Stimulated activated effector memory CD8-positive, alpha-beta T cell treated with anti-CD3 and anti-CD28 coated beads, Interleukin-12 subunit alpha, Interleukin-12 subunit beta, amount 100 ng/mL, for 72 hours (primary cell): ENCODE results near the gene KLHL9.
"Not testable (repeated sequence)": the region's sequence is repeated elsewhere in the genome, so short reads cannot be mapped to it uniquely, and the experiment has no call there.

ENCODE experiments used
- ATAC-seq: fragments of 150-1000 bp; cut with Tn5 transposase; 2 replicates; pipeline ENCODE4 v1.10.0; 2021
- DNase-seq, 2 donors: peaks; one replicate each; pipeline ENCODE4 v3.0.0; 2021 to 2022; ENCODE audit warnings: low spot score in 2 of 2
- H3K27ac Mint-ChIP-seq: one replicate; pipeline ENCODE4 v1.8.0; 2022; ENCODE audit warnings: mild to moderate bottlenecking, mixed read lengths
- H3K36me3 Mint-ChIP-seq: one replicate; pipeline ENCODE4 v1.8.0; 2022; ENCODE audit warnings: mild to moderate bottlenecking, mixed read lengths
- H3K4me1 Mint-ChIP-seq: one replicate; pipeline ENCODE4 v1.8.0; 2022; ENCODE audit warnings: mixed read lengths
- H3K4me3 Mint-ChIP-seq: one replicate; pipeline ENCODE4 v1.8.0; 2022; ENCODE audit warnings: mild to moderate bottlenecking, mixed read lengths
- H3K9me3 Mint-ChIP-seq: one replicate; pipeline ENCODE4 v1.8.0; 2022; ENCODE audit warnings: mixed read lengths

Gene KLHL9

DNA sequence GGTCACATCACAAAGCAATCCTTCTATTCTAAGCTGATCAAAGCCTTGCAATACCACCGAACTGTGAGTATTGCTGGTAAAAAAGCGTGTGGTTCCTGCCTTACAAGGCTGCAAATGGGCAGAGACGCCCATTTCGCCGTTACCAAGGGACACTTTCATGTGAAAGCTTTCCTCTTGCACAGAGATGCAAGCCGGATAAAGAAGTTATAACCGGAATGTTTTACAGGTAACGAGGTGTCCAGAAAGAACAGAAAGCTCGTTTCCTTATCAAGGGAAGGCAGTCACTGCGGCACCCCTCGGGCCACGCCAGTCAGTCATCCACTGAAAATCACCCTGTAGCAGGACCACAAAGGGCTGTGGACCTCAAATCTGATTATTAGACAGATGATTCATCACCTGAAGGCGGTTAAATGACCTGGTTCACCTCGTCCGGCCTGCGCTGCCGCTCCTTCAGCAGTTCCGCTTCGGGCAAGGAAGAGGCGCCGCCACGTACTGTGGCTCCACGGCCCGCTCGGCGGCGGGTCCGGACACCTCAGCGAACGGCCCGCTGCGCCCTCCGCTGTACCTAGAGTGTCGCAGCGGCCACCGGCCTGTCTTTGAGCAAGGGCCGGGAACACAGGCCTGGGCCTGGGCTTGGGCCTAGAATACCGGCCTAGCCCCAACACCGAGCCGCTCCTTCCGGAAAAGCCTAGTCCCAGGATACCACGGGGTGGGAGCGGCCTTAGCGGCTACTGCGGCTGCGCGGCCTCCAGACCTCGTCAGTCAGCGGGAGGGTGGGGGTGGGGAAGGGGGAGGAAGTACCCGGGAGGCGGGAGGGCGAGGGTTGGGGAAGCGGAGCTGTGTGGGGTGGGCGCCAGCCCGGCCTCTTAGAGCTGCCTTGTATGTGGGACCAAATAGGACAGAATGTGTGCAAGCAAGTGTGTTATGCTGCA lies at the start of gene KLHL9:
Gene KLHL9 (minus strand): TSS at position 704 of the 932 bp plus-strand sequence. CDS start 545 bp downstream, at position 159.
- peak within 1 kb of the TSS; percentile 90 for H3K27ac Mint-ChIP-seq
- peak; percentile 72 to 92 for DNase-seq
- H3K9me3 Mint-ChIP-seq = no peaks in the 10 kb centered on the region
- ATAC-seq = peak; percentile 90
- peak within 1 kb of the TSS; percentile 83 for H3K4me3 Mint-ChIP-seq
- peaks cover 29% of the 10 kb centered on the region for H3K36me3 Mint-ChIP-seq
- H3K4me1 Mint-ChIP-seq = peaks cover 41% of the 10 kb centered on the region

DNA sequence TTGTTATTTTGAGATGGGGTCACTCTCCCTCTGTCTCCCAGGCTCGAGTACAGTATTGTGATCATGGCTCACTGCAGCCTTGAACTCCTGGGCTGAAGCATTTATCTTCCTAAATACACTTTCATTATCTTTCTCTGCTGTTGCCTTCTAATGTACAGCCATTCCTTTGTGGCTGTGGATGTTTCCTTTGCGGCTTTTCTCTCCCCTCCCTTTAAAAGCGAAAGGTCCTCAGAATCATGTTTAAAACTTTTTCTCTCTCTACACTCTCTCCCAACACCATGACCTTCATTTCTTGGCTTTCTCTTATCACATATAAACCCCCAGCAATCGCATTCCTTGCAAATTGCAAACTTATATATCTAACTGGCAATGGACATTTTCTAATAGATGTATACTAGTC lies 48.4 kb upstream of the KLHL9 start:
- no peak overlapping the region for H3K27ac Mint-ChIP-seq
- no peaks in the 10 kb centered on the region for H3K9me3 Mint-ChIP-seq
- DNase-seq = no peak
- ATAC-seq = no peak
- H3K4me1 Mint-ChIP-seq = peaks cover 22% of the 10 kb centered on the region
- H3K4me3 Mint-ChIP-seq = no peak overlapping the region
- no peaks in the 10 kb centered on the region for H3K36me3 Mint-ChIP-seq

DNA sequence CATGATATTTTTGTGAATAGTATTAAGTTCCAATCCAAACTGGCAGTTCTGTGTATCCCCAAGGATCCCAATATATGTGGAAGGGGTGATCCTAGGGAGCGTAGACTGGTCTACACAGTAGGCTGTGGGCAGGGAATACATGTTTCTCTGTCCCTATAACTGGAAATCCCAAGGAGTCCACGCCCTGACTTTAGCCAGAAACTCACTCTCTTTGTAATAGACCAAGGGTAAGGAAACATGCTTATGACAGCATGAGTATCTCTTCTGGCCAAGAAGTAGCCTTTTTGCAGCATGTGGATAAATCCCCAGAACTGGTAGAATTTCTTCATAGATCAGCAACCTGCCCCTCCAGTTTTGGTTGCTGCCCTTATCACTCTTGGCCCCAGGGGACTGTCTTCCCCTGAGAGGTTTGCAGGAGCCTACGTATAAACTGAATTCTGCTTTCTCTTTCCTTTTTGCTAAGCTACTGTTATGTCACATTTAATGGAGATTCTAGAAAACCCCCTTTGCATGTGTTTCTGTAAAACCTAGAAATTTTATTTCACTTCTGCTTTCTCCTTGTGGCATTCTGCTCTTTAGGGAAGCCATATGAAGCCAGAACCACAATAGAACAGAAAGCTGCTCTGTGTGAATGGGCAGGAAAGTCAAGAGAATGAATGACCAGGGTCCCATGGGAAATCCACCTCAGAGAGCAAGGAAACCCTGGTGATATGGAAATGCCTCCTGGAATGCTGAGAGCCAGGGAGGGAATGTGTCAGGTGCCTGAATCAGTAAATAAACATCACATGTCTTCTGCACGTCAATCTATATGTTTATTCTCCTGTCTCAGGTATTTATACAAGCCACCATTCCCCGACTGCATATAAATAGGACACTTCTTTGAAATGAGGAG lies 46.5 kb upstream of the KLHL9 start:
- Mint-ChIP-seq H3K9me3 (no peaks in the 10 kb centered on the region), H3K4me1 (peaks cover 23% of the 10 kb centered on the region), H3K36me3 (no peaks in the 10 kb centered on the region), H3K4me3 (no peak overlapping the region), H3K27ac (no peak overlapping the region)
- DNase-seq (no peak), ATAC-seq (peak; percentile 80)

DNA sequence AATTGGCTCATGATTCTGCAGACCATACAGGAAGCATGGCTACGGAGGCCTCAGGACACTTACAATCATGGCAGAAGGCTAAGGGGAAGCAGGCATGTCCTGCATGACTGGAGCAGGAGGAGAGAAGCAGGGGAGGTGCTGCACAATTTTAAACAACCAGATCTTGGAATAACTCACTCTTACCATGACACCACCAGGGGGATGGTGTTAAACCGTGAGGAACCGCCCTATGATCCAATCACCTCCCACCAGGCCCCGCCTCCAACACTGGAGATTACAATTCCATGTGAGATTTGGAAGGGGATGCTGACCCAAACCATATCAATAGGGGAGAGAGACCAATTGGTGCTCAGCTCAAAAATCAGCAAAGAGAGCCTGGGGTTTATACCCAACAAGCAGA lies 36.3 kb upstream of the KLHL9 start:
- ATAC-seq, H3K9me3 Mint-ChIP-seq, DNase-seq, H3K4me1 Mint-ChIP-seq, H3K36me3 Mint-ChIP-seq, H3K4me3 Mint-ChIP-seq: not testable (repeated sequence)
- H3K27ac Mint-ChIP-seq = peak overlapping the region; percentile 17

DNA sequence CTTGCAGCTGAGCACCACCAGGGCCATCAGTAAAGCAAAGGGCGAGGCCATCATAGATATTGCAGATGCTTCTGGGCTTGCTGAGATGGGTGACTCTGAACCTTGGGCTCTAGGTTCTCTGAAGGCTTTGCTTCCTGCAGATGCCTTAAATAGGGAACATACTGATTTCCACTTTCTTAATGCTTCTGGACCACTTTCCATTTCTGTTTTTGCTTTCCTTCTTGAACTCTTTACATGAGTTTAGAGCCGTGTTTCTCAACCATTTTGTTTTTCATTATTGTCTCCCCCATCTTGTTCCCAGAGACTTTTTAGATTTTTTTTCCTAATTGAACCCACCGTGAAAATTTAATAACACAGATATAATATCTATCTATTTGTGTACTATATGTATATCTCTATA lies 32.8 kb upstream of the KLHL9 start, which contains the start of gene IFNA13:
Gene IFNA13 (minus strand): TSS at position 101 of the 400 bp plus-strand sequence. CDS start 47 bp downstream, at position 54.
- H3K27ac Mint-ChIP-seq = no peak within 1 kb of the TSS
- no peak for DNase-seq
- no peaks in the 10 kb centered on the region for H3K36me3 Mint-ChIP-seq
- no peak within 1 kb of the TSS for H3K4me3 Mint-ChIP-seq
- no peaks in the 10 kb centered on the region for H3K4me1 Mint-ChIP-seq
- ATAC-seq = no peak
- no peaks in the 10 kb centered on the region for H3K9me3 Mint-ChIP-seq

DNA sequence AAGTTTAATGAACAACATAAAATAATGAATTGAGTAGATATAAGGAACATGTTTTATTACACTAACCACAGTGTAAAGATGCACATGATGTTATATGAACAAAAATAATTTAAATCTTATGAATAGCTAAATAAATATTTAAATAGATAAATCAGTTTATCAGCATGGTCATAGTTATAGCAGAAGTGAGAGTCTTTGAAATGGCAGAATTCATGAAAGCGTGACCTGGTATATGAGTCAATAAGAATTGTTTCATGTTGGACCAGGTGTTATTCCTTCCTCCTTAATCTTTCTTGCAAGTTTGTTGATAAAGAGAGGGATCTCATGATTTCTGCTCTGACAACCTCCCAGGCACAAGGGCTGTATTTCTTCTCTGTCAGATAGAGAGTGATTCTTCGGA lies 32.0 kb upstream of the KLHL9 start:
- not testable (repeated sequence) for H3K9me3 Mint-ChIP-seq, H3K36me3 Mint-ChIP-seq, H3K4me3 Mint-ChIP-seq, H3K4me1 Mint-ChIP-seq, H3K27ac Mint-ChIP-seq, ATAC-seq, DNase-seq

DNA sequence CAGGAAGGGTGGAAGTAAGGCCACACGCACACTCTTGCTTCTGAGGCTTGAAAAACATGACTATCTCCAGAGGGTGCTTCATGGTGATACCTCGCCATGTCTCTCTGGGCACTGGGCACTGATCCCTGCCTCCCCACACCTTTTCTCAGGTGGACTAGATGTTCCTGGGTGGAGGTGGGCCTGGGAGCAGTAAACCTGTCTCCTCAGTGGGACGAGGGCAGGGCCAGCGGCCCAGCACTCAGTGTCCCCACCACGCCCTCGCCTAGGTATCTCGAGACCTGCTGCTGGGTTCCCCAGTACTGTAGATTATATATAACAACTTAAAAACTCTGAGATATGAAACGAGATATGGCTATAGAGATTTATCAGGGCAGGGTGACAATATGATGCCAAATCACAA lies 27.1 kb upstream of the KLHL9 start:
- peaks cover 9% of the 10 kb centered on the region for H3K4me1 Mint-ChIP-seq
- DNase-seq = no peak
- no peak overlapping the region for H3K4me3 Mint-ChIP-seq
- ATAC-seq = no peak
- no peaks in the 10 kb centered on the region for H3K36me3 Mint-ChIP-seq
- no peaks in the 10 kb centered on the region for H3K9me3 Mint-ChIP-seq
- H3K27ac Mint-ChIP-seq = no peak overlapping the region

DNA sequence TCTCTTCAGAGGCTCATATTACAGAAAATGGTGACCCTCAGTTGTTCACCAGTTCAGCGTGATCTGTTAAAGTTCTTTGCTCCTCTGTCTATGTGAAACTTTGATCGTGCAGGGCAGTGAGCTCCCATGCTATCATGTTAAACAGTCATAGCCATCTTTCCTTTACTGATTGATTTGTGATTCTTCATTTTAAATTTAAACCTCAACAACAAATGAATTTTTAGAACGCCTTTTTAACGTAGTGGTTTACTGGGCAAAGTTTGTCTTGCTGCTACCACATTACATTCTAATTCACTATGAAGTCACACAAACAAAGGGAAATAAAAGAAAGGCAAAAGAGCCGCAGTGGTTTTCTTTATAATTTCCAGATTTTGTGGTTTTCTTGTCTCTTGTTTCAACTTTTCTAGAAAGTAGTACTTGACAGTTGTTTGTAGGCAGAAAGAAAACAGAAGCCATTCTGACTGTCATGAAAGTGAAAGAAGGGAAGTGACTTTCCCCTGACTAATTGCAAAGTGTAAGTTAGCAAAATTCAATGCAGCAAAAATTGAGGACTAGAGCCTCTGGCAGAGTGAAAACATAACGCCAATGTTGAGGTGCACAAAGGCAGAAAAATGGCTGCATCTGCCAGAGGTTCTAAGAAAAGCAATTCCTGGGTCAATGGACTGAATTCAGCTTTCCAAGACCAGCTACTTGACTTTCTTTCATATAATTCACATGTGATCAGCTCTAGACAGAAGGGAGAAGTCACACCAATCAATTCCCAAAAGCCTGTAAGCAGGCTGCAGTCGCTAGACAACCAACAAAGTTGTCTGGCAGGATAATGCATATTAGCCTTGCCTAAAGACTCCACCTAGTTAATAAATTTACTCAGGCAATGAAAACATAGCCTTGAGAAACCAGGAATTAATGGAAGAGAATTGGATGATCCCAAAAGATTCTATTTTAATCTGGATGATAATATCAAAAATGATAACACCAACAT lies 22.6 kb upstream of the KLHL9 start:
- ATAC-seq (peak; percentile 95), DNase-seq (no peak)
- peaks cover 13% of the 10 kb centered on the region for H3K4me1 Mint-ChIP-seq
- no peaks in the 10 kb centered on the region for H3K36me3 Mint-ChIP-seq
- H3K9me3 Mint-ChIP-seq = peaks cover 5% of the 10 kb centered on the region
- H3K4me3 Mint-ChIP-seq = peak overlapping the region; percentile 29
- peak overlapping the region; percentile 9 for H3K27ac Mint-ChIP-seq

DNA sequence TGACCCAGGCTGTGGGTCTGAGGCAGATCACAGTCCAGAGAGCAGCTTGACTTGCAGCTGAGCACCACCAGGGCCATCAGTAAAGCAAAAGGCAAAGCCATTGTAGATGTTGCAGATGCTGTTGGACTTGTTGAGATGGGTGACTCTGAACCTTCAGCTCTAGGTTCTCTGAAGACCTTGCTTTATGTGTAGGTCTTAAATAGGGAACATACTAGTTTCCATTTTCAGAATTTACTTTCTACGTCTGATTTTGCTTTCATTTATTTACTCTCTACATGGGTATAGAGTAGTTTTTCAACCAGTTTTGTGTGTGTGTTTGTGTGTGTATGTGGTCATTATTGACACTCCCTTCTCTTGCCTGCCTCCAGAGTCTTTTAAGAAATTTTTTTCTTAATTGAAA lies 15.6 kb upstream of the KLHL9 start, which contains the start of gene IFNA6:
Gene IFNA6 (minus strand): TSS at position 101 of the 400 bp plus-strand sequence. CDS start 0 bp downstream, at position 101.
- ATAC-seq (no peak), DNase-seq (no peak)
- Mint-ChIP-seq H3K4me1 (no peaks in the 10 kb centered on the region), H3K9me3 (peaks cover 5% of the 10 kb centered on the region), H3K4me3 (no peak within 1 kb of the TSS), H3K27ac (no peak within 1 kb of the TSS), H3K36me3 (no peaks in the 10 kb centered on the region)

- Mint-ChIP-seq H3K4me1 (no peaks in the 10 kb centered on the region), H3K27ac (no peak overlapping the region), H3K36me3 (no peaks in the 10 kb centered on the region), H3K4me3 (no peak overlapping the region), H3K9me3 (no peaks in the 10 kb centered on the region)
- DNase-seq (no peak), ATAC-seq (no peak)
Measured at GRCh38 chr9:21348430-21348970, 13.3 kb upstream of the KLHL9 start.

GRCh38 chr9:21340735-21341134 lies 5.5 kb upstream of the KLHL9 start:
- ATAC-seq (no peak), DNase-seq (no peak)
- Mint-ChIP-seq H3K4me1 (peaks cover 6% of the 10 kb centered on the region), H3K9me3 (no peaks in the 10 kb centered on the region), H3K27ac (no peak overlapping the region), H3K36me3 (no peaks in the 10 kb centered on the region), H3K4me3 (no peak overlapping the region)

GRCh38 chr9:21336457-21336856 lies 1.3 kb upstream of the KLHL9 start:
- DNase-seq (no peak), ATAC-seq (no peak)
- Mint-ChIP-seq H3K9me3 (no peaks in the 10 kb centered on the region), H3K36me3 (peaks cover 14% of the 10 kb centered on the region), H3K4me3 (peak overlapping the region; percentile 83), H3K4me1 (peaks cover 30% of the 10 kb centered on the region), H3K27ac (peak overlapping the region; percentile 90)

DNA sequence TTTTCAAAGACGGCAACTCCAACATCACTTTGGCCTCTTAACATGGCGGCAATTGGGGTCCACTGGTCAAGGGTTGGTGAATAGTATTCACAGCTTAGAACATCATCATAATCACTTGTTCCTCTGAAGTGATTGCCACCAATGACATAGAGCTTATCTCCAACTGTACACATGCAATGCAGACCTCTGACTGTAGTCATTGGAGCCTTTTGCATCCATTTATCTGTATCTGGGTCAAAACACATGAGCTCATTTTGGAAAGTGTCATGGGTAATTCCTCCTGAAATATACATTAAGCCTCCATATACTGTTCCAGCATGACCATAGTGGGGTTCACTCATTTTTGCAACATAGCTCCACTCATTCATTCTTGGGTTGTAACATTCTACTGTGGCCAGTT lies 2.0 kb downstream of the KLHL9 start:
- Mint-ChIP-seq H3K4me3 (peak overlapping the region; percentile 83), H3K4me1 (peaks cover 45% of the 10 kb centered on the region), H3K27ac (no peak overlapping the region), H3K9me3 (no peaks in the 10 kb centered on the region), H3K36me3 (peaks cover 46% of the 10 kb centered on the region)
- DNase-seq (no peak), ATAC-seq (no peak)

DNA sequence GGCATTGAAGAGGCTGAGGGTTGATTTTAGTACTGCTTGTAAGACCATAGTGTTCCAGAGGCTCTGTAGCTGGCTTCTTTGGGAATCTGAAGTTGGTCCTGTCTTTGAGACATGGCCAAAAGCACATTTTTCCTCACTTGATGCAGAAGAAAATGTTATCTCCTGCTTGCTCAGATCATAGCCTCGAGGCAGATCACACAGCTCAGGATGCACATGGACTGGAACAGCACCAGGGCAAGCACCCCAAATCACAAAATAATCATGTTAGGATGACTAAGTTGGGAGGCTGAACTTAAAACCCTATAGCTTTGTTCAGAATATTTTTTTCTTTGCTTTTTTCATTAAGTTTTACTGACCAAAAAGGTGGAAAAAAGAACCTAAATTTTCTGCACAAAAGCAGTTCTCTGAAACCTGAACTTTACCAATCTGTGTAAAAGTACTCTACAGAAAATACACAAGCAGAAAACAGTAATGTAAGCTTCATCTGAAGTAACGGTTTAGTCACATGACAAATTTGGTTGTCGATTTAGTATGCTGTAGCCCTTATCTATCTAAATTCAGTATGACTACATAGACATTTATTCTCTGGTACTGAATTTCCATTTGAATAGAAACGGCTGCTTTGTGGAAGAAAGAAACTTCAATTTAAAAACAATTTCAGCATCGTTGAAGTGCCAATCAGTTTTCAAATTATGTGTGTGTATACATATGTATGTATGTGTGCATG lies 3.4 kb downstream of the KLHL9 start:
- DNase-seq (no peak), ATAC-seq (no peak)
- no peaks in the 10 kb centered on the region for H3K9me3 Mint-ChIP-seq
- H3K4me1 Mint-ChIP-seq = peaks cover 55% of the 10 kb centered on the region
- H3K4me3 Mint-ChIP-seq = peak overlapping the region; percentile 83
- H3K36me3 Mint-ChIP-seq = peaks cover 48% of the 10 kb centered on the region
- H3K27ac Mint-ChIP-seq = no peak overlapping the region
